IPS DF 6.9 (cell line): Measurements from ENCODE around the gene MINDY4B.
"Not testable (repeated sequence)": the region's sequence is repeated elsewhere in the genome, so short reads cannot be mapped to it uniquely, and the experiment has no call there.

Experiments used
- DNase-seq: peaks from one replicate; pipeline ENCODE4 v3.0.0-alpha.2; 2013; ENCODE audit warnings: low read depth, low spot score
- H3K27ac ChIP-seq: one replicate; pipeline ENCODE4 v1.5.1; 2013; ENCODE audit warnings: low read length, control low read depth
- H3K27me3 ChIP-seq: 2 replicates; pipeline ENCODE4 v1.6.1; 2013; ENCODE audit warnings: mild to moderate bottlenecking, low read length; ENCODE audit not compliant: control insufficient read depth, insufficient read depth
- H3K36me3 ChIP-seq: 2 replicates; pipeline ENCODE4 v1.6.1; 2013; ENCODE audit warnings: low read length; ENCODE audit not compliant: control insufficient read depth, insufficient read depth
- H3K4me1 ChIP-seq: 2 replicates; pipeline ENCODE4 v1.6.1; 2013; ENCODE audit warnings: low read length; ENCODE audit not compliant: control insufficient read depth, insufficient read depth
- H3K4me3 ChIP-seq: 2 replicates; pipeline ENCODE4 v1.5.1; 2013; ENCODE audit warnings: mild to moderate bottlenecking, low read length
- H3K9me3 ChIP-seq: 2 replicates; pipeline ENCODE4 v1.6.1; 2013; ENCODE audit warnings: low read length, inconsistent platforms; ENCODE audit not compliant: control insufficient read depth, insufficient read depth
- WGBS: extraction: QIAGEN DNeasy Blood & Tissue Kit; methylation state at CpG from one replicate; pipeline ENCODE4 v1.1.7; 2013; ENCODE audit warnings: mixed read lengths, missing lambda C conversion rate; ENCODE audit not compliant: insufficient read length, insufficient coverage; 5-methylcytosine and 5-hydroxymethylcytosine counted together

MINDY4B gene

DNA sequence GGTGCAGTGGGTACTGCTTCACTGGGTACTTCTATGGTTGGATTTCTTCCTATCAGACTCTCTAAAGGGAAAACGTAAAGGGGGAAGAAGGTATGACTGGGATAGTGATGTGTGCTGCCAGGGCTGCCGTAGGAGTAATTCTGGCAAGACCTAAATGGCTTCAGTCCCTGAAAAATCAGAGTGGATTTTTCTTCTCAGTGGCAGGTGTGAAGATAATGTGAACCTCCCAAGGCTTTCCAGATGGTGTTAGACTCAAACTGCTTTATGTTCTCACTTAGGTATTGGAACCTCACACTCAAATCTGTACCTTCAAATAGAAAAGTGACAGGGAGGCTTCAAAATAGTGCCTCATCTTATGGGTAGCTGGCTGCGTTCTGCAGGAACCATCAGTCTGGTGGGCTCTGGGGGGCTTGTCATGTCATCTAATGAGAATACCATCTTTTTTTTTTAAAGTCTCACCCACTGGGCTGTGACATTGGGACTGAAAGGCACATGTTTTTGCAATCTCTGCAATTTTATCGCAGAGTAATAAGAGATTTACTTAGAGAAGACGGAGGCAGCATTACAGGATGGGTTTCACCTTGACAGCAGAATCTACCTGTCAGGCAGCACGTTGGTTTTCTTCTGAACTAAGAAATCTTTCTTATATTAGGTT is 28.5 kb downstream of the MINDY4B start:
- no peak for DNase-seq
- no CpG with 5 or more reads among the region's 6 CpGs for WGBS
- Histone ChIP-seq H3K27ac (no peak overlapping the region), H3K27me3 (no peaks in the 10 kb centered on the region), H3K36me3 (no peaks in the 10 kb centered on the region), H3K4me3 (no peak overlapping the region), H3K4me1 (no peaks in the 10 kb centered on the region), H3K9me3 (no peaks in the 10 kb centered on the region)

DNA sequence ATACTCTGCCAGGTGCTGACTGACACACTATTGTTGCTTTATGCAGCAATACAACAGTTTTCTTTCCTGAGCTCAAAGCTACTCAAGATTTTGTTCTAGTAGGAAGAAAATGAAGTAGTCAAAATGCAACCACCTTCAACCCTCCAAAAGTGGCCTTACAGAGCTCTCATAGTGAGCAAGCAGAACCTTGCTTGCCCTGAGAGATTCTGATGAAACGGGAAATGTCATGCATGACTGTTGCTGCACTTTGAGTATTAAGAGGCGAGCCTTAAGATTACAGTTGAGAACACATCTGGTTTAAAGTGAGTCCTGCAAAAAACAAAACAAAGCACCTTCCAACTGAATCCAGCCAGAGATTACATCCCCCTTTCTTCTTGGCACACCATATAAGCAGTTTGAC is 29.7 kb downstream of the MINDY4B start:
- DNase-seq: no peak
- no CpG with 5 or more reads among the region's 2 CpGs for WGBS
- H3K4me3 ChIP-seq: no peak overlapping the region
- no peaks in the 10 kb centered on the region for H3K36me3 ChIP-seq
- H3K9me3 ChIP-seq: no peaks in the 10 kb centered on the region
- no peaks in the 10 kb centered on the region for H3K4me1 ChIP-seq
- H3K27me3 ChIP-seq: no peaks in the 10 kb centered on the region
- H3K27ac ChIP-seq: no peak overlapping the region

DNA sequence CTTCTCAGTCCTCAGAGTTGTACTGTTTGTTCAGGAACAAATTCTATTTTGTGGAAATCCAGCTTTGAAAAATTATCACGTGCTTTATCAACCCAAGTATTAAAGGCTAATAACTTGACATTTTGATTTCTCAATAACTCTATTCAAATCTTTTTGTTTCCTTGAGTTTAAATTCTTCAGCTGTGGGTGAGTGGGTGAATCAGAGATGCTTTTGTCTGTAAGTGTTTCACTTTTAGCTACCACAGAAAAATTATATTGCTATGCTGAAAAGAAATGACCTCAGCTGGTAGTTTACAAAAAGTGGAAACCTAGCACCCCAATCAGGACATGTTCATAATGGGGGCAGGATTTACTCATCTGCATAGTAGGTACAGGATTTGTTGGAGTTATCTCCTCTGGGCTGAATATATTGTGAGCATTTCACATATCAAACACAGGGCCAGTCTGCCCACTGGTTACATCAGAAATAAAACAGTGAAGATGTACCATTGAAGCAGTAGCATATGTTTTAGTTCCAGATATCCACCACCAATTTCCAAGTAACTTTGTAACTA is 30.5 kb downstream of the MINDY4B start:
- H3K4me3 ChIP-seq: no peak overlapping the region
- no peaks in the 10 kb centered on the region for H3K9me3 ChIP-seq
- no peaks in the 10 kb centered on the region for H3K27me3 ChIP-seq
- no CpG with 5 or more reads among the region's 1 CpG for WGBS
- no peaks in the 10 kb centered on the region for H3K4me1 ChIP-seq
- no peak for DNase-seq
- no peak overlapping the region for H3K27ac ChIP-seq
- no peaks in the 10 kb centered on the region for H3K36me3 ChIP-seq

DNA sequence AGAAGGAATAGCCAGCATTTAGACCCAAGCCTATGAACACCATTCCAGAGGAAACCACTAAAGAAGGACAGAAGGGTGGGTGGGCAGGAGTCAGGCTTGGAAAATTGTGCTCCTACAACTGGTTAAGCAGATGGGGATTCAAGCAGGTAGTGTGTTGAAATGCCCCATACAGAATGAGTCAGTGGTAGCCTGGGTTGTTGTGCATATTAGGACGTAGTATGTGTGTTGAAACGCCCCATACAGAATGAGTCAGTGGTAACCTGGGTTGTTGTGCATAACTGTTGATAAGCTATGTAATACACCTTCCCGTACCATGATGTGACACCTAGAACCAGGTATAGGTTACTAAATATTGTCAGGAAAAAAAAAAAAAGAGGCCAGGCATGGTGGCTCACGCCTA is 34.0 kb downstream of the MINDY4B start:
- Histone ChIP-seq H3K36me3 (no peaks in the 10 kb centered on the region), H3K27ac (no peak overlapping the region), H3K27me3 (no peaks in the 10 kb centered on the region), H3K4me3 (no peak overlapping the region), H3K4me1 (no peaks in the 10 kb centered on the region), H3K9me3 (no peaks in the 10 kb centered on the region)
- DNase-seq: no peak
- no CpG with 5 or more reads among the region's 4 CpGs for WGBS

DNA sequence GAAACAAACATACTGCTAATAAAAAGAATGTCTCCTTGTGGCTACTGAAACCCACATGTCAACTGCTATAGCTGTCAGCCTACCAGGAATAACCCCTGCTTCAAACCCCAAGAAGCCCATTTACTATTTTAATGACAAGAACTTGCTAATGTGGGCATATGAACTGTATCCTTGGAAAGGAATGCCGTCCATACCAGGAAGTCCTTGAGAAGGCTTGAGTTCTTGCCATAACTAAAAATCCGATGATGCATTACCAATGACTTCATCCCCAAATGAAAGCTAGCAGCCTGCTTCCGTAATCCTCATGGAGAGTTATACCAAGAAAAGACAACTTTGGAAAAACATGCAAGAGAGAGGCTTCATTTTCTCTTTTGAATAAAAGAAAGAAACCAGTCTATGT is 34.8 kb downstream of the MINDY4B start:
- Histone ChIP-seq H3K9me3 (no peaks in the 10 kb centered on the region), H3K4me1 (no peaks in the 10 kb centered on the region), H3K4me3 (no peak overlapping the region), H3K27ac (no peak overlapping the region), H3K27me3 (no peaks in the 10 kb centered on the region), H3K36me3 (no peaks in the 10 kb centered on the region)
- WGBS: no CpG with 5 or more reads among the region's 3 CpGs
- DNase-seq: no peak

DNA sequence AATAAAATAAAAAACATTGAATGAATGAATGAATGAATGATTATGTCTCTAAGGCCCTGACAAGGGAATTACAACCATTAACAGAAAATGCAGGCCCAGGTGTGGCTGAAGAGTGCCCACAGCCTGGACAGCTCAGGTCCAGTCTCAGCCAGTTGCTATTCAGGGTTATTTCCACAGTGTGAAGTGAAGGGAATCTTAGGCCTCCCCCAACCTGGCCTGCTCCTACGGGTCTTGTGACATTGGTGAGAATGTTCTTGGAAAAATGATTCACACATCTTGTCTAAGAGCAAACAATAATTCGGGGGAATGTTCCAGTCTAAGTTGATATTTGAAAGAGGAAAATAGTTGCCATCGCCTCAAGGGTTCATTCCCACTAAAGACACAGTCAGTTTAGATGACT is 37.0 kb downstream of the MINDY4B start:
- Histone ChIP-seq H3K27ac (no peak overlapping the region), H3K4me3 (no peak overlapping the region), H3K9me3 (no peaks in the 10 kb centered on the region), H3K4me1 (no peaks in the 10 kb centered on the region), H3K36me3 (no peaks in the 10 kb centered on the region), H3K27me3 (no peaks in the 10 kb centered on the region)
- WGBS: no CpG with 5 or more reads among the region's 3 CpGs
- no peak for DNase-seq

DNA sequence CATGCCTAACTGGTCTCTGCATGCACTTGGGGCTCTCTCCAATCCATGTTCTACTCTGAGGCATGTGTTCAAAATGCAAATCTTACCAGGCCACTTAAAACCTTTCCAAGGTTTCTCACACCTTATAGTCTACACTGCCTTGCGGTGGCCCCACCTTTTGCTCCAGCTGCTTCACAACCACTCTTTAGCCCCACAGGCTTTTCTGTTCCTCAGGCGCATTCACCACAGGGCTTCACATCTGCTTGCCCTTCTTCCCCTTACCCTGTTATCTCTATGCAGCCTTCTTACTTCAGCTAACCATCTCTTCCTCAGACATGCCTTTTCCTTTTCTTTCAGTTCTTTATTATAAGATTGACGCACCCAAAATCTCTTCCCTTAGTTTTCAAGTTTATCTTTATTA is 37.8 kb downstream of the MINDY4B start:
- no peaks in the 10 kb centered on the region for H3K9me3 ChIP-seq
- DNase-seq: no peak
- no peaks in the 10 kb centered on the region for H3K4me1 ChIP-seq
- no peaks in the 10 kb centered on the region for H3K36me3 ChIP-seq
- H3K4me3 ChIP-seq: no peak overlapping the region
- no peak overlapping the region for H3K27ac ChIP-seq
- WGBS: no CpG with 5 or more reads among the region's 3 CpGs
- no peaks in the 10 kb centered on the region for H3K27me3 ChIP-seq

DNA sequence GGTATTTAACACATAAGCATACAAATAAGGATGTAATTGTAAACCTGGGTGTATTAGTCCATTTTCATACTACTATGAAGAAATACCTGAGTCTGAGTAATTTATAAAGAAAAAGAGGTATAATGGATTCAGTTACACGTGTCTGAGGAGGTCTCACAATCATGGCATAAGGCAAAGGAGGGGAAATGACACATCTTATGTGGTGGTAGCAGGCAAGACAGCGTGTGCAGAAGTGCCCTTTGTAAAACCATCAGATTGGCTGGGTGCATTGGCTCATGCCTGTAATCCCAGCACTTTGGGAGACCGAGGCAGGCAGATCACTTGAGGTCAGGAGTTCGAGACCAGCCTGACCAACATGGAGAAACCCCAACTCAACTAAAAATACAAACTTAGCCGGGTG is 41.3 kb downstream of the MINDY4B start:
- not testable (repeated sequence) for H3K9me3 ChIP-seq, H3K4me3 ChIP-seq, H3K4me1 ChIP-seq, DNase-seq, H3K36me3 ChIP-seq, H3K27ac ChIP-seq, H3K27me3 ChIP-seq
- WGBS: no CpG with 5 or more reads among the region's 5 CpGs

DNA sequence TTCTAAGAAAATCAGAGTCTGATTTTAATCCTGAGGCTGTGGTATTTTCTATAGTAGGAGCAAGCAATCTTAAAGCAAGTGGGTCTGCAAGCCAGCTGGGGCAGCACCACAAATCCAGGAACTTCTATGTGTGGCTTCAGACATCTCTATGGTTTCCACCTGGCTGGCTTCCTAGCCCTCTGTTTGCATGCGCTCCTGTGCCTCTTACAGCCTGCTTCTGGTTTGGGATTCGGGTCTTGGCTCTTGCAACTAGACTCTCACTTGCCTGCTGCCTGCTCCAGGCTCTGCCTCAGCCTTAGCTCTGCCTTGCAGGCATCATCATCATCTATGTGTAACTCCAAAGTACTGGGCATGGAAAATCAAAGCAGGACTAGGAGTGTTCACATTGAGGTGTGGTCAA is 43.4 kb downstream of the MINDY4B start:
- no peak for DNase-seq
- Histone ChIP-seq H3K4me3 (no peak overlapping the region), H3K9me3 (no peaks in the 10 kb centered on the region), H3K36me3 (no peaks in the 10 kb centered on the region), H3K27ac (no peak overlapping the region), H3K4me1 (no peaks in the 10 kb centered on the region), H3K27me3 (no peaks in the 10 kb centered on the region)
- no CpG with 5 or more reads among the region's 2 CpGs for WGBS

DNA sequence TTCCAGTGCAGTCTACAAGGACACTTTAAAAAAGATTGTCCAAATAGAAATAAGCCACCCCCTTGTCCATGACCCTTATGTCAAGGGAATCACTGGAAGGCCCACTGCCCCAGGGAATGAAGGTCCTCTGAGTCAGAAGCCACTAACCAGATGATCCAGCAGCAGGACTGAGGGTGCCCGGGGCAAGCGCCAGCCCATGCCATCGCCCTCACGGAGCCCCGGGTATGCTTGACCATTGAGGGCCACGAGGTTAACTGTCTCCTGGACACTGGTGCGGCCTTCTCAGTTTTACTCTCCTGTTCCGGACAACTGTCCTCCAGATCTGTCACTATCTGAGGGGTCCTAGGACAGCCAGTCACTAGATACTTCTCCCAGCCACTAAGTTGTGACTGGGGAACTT is 47.3 kb downstream of the MINDY4B start:
- not testable (repeated sequence) for H3K4me1 ChIP-seq, H3K27me3 ChIP-seq, H3K4me3 ChIP-seq, H3K36me3 ChIP-seq, H3K9me3 ChIP-seq, DNase-seq, H3K27ac ChIP-seq
- no CpG with 5 or more reads among the region's 8 CpGs for WGBS

DNA sequence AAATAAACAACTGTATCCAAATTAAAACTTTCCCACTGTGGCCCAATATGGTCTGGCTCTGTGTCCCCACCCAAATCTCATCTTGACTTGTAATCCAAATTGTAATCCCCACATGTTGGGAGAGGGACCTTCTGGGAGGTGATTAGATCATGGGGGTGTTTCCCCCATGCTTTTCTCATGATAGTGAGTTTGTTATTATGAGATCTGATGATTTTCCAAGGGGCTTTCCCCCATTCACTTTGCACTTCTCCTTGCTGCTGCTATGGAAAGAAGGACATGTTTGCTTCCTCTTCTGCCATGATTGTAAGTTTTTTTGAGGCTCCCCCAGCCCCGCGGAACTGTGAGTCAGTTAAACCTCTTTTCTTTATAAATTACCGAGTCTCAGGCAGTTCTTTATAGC is 55.0 kb downstream of the MINDY4B start:
- Histone ChIP-seq H3K9me3 (no peaks in the 10 kb centered on the region), H3K27me3 (no peaks in the 10 kb centered on the region), H3K4me3 (no peak overlapping the region), H3K27ac (no peak overlapping the region), H3K36me3 (no peaks in the 10 kb centered on the region), H3K4me1 (no peaks in the 10 kb centered on the region)
- WGBS: no CpG with 5 or more reads among the region's 3 CpGs
- DNase-seq: no peak
